Measurements from ENCODE around the gene SUMO3.

Gene SUMO3

GRCh38 chr21:44778499-44778911 lies 39.4 kb downstream of the SUMO3 start:
- DNase-seq (ENCODE audit: low spot score) = no peak

- DNase-seq (ENCODE audit: low spot score) = no peak
These were observed 39.8 kb downstream of the SUMO3 start for GRCh38 chr21:44778094-44778493.

- no peak for DNase-seq (ENCODE audit: low spot score)
These were observed 42.9 kb downstream of the SUMO3 start for GRCh38 chr21:44774972-44775371.

GRCh38 chr21:44773291-44773932 lies 44.5 kb downstream of the SUMO3 start:
- no peak for DNase-seq (ENCODE audit: low spot score)

GRCh38 chr21:44771896-44772525 lies 45.9 kb downstream of the SUMO3 start:
- DNase-seq (ENCODE audit: low spot score) = no peak

- DNase-seq (ENCODE audit: low spot score) = no peak
These were observed 49.7 kb downstream of the SUMO3 start for GRCh38 chr21:44767834-44768831.

- no peak for DNase-seq (ENCODE audit: low spot score)
These were observed 51.0 kb downstream of the SUMO3 start for GRCh38 chr21:44766818-44767354.

- DNase-seq (ENCODE audit: low spot score) = no peak
These were observed 51.6 kb downstream of the SUMO3 start for GRCh38 chr21:44766014-44766817.

GRCh38 chr21:44765231-44766013 lies 52.4 kb downstream of the SUMO3 start:
- DNase-seq (ENCODE audit: low spot score) = no peak

- no peak for DNase-seq (ENCODE audit: low spot score)
These were observed 53.3 kb downstream of the SUMO3 start for GRCh38 chr21:44764319-44765230.

GRCh38 chr21:44763451-44764318 lies 54.2 kb downstream of the SUMO3 start:
- no peak for DNase-seq (ENCODE audit: low spot score)

- DNase-seq (ENCODE audit: low spot score) = no peak
These were observed 54.8 kb downstream of the SUMO3 start for GRCh38 chr21:44763050-44763378.

- DNase-seq (ENCODE audit: low spot score) = no peak
These were observed 55.4 kb downstream of the SUMO3 start for GRCh38 chr21:44762221-44763049.

GRCh38 chr21:44761747-44762208 lies 56.1 kb downstream of the SUMO3 start:
- DNase-seq (ENCODE audit: low spot score) = no peak

GRCh38 chr21:44761011-44761729 lies 56.7 kb downstream of the SUMO3 start:
- DNase-seq (ENCODE audit: low spot score) = no peak

GRCh38 chr21:44760376-44760775 lies 57.5 kb downstream of the SUMO3 start:
- DNase-seq (ENCODE audit: low spot score) = no peak

GRCh38 chr21:44759628-44760285 lies 58.1 kb downstream of the SUMO3 start:
- no peak for DNase-seq (ENCODE audit: low spot score)
